Measurements from ENCODE around the gene GJD4.

DNA sequence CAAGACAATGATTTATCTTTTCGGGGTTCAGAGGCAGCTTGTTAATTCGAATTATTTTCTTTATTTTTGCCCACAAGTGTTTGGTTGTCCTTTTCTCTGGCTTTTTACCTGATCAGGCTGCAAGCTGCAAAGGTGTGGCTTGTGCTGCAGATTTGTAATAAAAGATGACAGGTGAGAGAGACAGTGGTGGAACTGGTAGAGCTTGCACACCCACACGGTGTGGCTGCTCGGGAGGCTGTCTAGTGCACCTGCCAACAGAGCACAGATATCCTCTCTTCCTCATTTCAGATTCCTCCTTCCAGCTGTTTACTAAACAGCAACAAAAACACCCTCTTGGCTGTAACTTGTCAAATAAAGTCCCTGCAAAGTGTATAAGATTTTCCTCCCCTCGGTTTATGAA lies 9.2 kb downstream of the GJD4 start:
- TF ChIP-seq, protein P1, sequence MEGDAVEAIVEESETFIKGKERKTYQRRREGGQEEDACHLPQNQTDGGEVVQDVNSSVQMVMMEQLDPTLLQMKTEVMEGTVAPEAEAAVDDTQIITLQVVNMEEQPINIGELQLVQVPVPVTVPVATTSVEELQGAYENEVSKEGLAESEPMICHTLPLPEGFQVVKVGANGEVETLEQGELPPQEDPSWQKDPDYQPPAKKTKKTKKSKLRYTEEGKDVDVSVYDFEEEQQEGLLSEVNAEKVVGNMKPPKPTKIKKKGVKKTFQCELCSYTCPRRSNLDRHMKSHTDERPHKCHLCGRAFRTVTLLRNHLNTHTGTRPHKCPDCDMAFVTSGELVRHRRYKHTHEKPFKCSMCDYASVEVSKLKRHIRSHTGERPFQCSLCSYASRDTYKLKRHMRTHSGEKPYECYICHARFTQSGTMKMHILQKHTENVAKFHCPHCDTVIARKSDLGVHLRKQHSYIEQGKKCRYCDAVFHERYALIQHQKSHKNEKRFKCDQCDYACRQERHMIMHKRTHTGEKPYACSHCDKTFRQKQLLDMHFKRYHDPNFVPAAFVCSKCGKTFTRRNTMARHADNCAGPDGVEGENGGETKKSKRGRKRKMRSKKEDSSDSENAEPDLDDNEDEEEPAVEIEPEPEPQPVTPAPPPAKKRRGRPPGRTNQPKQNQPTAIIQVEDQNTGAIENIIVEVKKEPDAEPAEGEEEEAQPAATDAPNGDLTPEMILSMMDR (conservative IDR thresholded peaks at IDR 0.05), result no peak
- no peak for TF ChIP-seq EZH2 (IDR thresholded peaks at IDR 0.05; ENCODE audit: low read depth)

Data from PC-9 (cell line).